IPS-18c (cell line): ENCODE results near the gene CKLF.
A peak's percentile ranks its signal among the peaks of the same experiment; 100 is the strongest.
"Not testable (repeated sequence)": the region's sequence is repeated elsewhere in the genome, so short reads cannot be mapped to it uniquely, and the experiment has no call there.

Source experiments
- H3K4me3 ChIP-seq: 2 replicates; pipeline ENCODE4 v1.7.0; 2013; ENCODE audit warnings: low read depth, mild to moderate bottlenecking, low read length, moderate library complexity; ENCODE audit not compliant: insufficient read depth
- H3K9me3 ChIP-seq: one replicate; pipeline ENCODE4 v1.6.1; 2013; ENCODE audit warnings: mild to moderate bottlenecking, low read length, moderate library complexity; ENCODE audit not compliant: control insufficient read depth, insufficient read depth

CKLF gene

DNA sequence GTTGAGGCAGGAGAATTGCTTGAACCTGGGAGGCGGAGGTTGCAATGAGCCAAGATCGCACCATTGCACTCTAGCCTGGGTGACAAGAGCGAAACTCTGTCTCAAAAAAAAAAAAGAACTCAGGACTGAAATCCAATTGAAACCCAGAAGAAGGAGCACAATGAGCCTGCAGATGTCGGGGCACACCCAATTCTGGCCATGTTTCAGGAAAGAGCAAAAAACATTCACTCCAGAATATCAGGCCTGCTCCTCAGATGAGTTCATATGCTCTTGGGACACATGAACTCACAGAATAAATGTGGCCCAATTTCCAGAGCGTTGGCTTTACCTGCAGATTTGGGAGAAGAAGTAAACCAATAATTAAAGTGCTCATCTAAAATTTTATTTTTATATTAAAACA is 23.9 kb downstream of the CKLF start:
- Histone ChIP-seq H3K4me3 (no peak overlapping the region), H3K9me3 (no peaks in the 10 kb centered on the region)

DNA sequence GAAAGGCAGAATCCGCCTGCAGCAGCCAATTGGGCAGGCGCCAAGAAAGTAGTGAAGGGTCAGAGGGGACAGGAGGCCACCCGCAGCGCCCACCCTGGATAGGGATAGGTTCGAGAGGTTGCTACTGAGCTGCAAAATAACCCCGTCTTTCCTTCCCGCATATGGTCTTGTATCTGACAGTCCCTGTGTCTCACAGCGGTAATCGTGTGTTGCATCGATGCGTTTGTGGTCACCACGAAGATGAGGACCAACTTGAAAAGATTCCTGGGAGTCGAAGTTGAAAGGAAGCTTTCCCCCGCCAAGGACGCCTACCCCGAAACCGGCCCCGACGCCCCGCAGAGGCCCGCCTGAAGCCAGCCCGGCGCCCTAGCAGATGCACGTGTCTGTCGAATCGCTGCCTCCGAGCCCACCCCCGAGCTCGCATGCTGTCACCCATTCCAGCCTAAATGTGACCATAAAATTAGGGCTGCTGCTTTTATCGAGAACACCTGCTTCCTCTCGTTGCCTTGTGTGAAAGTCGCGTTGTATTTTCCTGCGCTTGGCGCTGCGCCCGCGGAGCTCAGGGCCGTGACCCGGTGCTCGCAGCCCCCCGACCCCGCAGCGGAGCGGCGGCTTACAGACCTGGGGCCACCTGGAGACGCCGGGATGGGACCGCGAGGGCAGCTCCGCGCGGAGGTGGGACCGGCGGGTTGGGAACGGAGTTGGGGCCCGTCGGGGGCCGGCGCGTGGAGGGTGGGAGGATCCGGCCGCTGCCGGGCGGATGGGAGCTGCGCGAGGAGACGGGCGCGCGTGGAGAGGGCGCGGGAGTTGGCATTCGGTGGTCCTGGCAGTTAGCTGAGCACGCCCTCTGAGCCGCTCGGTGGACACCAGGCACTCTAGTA is 26.5 kb downstream of the CKLF start, which contains the start of gene CMTM2:
TSS of gene CMTM2 (plus strand) at position 813 of the 881 bp plus-strand sequence. CDS start 145 bp downstream, outside the sequence.
- peak within 1 kb of the TSS; percentile 5 for H3K4me3 ChIP-seq
- no peaks in the 10 kb centered on the region for H3K9me3 ChIP-seq

DNA sequence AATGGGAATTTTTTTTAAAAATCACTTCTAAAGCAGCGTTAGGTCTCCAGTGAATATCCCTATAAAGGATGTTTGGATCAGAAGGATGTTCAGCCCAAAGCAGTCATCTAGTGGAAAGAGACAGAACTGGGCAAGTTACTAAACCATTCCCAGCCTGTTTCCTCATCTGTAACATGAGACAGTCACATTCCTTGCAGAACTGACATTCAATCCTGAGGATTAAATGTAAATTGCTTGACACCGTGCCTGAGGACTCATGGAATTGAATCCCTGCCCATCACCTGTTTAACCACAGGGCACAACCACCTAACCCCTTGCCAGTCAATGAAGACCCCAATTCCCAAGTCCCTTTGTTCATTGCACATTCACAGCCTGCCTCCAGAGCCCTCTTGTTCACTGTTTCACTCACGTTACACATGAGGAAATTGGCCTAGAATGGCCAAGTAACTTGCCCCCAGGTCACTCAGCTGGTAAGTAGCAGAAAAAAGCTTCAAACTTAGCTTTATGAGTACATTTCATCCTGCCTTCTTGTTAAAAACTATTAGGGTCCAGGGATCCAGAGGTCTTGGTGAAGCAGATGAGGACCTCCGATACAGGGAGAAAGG is 28.3 kb downstream of the CKLF start:
- no peaks in the 10 kb centered on the region for H3K9me3 ChIP-seq
- H3K4me3 ChIP-seq = no peak overlapping the region

DNA sequence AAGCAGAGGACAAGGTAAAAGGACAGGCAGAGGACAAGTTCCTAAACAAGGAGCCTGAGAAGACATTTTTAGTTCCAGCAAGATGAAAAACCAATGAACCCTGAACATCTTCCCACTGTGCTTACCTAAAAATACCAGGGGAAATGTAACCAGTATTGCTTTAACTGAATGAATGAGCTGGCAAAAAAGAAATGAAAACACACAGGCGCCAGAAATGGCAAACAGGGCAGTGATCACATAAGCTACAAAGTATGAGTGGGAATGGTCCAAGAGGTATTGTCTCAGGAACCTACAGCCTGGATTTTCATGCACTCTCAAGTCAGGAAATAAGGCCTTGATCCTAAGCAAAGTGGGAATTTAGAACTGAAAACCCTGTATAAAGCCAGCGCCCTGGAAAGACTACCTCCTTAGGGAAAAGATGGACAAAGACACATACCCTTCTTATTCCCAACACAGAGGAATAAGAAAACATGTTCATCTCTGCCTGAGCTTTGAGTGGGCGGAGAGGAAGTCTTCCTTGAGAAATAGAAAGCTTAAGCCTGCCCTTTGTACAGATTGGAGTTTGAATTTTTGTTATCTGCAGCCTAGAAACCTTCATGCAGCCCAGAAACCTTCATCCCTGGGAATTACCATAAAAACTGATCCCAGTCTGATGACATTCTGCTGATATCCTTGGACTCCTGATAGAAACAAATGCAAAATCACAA is 29.0 kb downstream of the CKLF start:
- H3K9me3 ChIP-seq = no peaks in the 10 kb centered on the region
- no peak overlapping the region for H3K4me3 ChIP-seq

DNA sequence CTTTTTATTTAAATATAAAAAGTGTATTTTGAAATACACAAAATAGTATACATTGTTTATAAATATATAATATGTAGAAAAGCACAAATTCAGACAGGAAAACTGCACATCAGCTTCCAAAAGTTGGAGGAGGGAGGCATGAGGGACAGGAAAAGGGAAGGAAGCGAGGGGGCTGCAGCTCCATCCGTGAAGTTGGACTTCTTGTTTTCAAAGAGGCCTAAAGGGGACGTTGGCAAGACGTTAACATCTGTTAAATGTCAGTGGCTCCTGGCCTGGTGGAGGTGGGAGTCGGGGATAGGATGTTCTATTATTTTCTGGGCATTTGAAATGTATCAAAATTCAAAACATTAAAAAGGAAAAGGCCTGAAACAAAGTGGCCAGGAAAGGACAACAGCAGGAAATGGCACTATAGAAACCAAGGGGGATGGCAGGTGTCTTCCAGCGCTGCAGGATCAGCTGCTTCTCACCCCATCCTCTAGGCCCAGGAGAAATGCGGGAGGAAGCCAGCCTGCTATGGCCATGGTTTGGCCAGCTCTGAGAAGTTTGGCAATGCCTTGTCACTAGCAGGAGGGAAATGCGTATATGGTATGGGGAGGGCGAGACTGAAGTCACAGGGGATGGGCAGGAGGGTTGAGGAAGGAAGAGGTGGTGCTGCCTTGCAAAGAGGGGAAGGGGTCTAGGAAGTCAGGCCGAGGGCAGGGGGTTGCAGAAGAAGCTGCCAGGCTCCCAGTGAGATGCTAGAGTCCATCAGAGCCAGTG is 33.3 kb downstream of the CKLF start:
- Histone ChIP-seq H3K9me3 (no peaks in the 10 kb centered on the region), H3K4me3 (no peak overlapping the region)

DNA sequence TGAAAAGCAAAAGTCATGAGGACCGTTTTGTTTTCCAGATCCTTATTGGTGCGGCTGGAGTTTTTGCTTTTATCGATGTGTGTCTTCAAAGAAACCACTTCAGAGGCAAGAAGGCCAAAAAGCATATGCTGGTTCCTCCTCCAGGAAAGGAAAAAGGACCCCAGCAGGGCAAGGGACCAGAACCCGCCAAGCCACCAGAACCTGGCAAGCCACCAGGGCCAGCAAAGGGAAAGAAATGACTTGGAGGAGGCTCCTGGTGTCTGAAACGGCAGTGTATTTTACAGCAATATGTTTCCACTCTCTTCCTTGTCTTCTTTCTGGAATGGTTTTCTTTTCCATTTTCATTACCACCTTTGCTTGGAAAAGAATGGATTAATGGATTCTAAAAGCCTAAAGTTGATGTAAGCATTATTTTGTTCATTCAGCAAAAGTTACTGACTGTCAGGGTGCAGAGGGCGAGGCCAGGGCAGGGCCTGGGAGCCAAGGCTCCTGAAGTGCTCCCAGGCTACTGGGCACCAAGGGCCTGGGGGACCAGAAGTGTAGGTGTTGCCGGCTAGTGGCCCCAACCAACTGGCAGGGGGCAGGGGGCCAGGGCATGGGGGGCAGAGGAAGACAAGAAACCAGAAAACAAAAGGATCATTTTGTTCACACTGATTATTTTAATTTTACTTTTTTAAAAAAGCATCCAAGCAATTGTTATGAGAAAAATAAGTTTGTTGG is 35.7 kb downstream of the CKLF start:
- Histone ChIP-seq H3K9me3 (no peaks in the 10 kb centered on the region), H3K4me3 (no peak overlapping the region)

DNA sequence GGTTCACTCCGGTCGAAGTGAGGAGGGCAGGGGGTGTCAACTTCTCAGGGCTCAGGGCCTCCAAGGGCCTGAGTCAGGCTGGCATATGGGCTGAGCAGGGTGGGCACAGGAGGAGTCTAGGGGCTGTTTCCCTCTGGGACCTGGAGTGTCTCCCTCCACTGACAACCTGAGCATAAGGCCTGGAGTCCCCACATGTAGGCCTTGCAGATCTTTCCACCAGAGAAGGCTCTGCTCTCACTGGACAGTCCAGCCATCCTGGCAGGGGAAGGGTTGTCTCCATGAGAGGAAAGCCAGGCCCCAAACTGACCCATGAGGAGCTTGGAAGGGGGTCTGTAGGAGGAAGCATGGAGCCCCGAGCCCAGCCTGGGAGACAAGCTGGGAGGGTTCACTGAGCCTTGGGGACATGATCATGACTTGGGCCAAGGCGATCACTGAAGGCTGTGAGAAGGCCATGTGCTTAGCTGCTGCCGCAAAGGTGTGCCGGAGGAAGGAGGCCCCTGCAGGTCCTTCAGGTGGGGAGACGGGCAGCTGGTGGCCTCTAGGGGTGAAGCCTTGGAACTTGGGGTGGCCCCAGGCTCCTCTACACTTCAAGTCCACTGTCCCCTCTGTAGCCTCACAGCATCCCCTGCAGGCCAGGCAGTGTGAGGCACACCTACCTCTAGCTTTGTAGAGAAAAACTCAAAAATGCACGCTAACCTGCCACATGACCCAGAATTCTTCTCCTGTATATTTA is 36.8 kb downstream of the CKLF start:
- no peak overlapping the region for H3K4me3 ChIP-seq
- H3K9me3 ChIP-seq = no peaks in the 10 kb centered on the region

DNA sequence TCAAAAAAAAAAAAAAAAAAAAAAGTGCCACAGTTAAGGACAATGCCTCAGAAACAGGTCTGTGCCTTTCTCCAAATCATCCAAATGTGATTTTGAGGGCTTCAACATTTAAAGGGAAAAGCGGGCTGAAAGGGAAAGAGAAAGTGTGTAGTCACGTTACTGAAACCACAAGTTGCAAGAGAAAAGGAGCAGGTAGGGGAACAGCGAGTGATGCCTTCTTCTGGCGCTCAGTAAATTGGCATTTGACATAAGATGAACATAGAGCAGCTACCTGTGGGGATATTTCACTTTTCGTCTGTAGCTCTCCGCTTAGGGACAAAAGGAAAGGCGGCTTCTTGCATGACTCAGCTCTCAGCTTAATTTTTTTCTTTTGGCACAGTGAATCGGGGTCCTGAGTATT is 37.9 kb downstream of the CKLF start:
- Histone ChIP-seq H3K4me3 (no peak overlapping the region), H3K9me3 (no peaks in the 10 kb centered on the region)

DNA sequence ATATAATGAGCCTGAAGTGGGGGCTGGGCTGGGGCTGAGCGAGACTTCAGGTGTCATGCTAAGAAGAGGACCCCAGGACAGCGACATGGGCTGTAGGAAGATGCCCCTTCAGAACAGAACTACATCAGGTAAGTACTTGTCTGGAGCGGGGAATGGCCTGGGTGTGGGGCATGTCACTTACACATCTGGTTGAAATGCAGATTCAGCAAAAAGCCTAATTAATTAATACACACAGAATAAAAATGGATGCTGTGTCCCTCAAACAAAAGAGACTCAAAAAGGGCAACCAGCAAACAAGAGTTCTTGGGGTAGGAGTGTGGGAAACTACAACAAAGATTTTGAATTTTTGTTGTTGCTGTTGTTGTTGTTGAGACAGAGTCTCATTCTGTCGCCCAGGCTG is 38.6 kb downstream of the CKLF start:
- no peaks in the 10 kb centered on the region for H3K9me3 ChIP-seq
- H3K4me3 ChIP-seq = no peak overlapping the region

DNA sequence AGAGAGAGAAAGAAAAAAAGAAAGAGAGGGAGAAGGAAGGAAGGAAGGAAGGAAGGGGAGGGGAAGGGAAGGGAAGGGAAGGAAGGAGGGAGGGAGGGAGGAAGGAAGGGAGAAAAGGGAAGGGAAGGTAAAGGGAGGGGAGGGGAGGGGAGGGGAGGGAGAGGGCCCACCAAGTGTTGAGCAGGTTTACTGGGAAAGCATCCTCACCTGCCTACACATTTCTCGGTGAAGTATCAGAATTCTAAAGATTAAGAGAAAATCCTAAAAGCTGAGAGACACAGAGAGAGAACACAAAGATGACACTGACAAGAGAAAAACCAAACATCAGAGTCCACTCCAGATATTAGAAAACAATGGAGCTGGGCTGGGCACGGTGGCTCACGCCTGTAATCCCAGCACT is 39.9 kb downstream of the CKLF start:
- H3K4me3 ChIP-seq = no peak overlapping the region
- H3K9me3 ChIP-seq = no peaks in the 10 kb centered on the region

DNA sequence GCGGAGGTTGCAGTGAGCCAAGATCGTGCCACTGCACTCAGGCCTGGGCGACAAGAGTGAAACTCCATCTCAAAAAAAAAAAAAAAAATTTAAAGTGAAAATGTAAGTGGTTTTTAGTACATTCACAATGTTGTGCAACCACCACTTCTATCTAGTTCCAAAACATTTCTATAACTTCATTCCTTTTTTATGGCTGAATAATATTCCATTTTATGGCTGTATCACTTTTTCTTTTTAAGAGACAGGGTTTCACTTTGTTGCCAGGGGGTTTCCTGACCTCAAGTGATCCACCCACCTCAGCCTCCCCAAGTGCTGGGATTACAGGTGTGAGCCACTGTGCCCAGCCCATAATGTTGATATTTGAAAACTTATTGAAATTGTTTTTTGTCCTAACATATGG is 40.4 kb downstream of the CKLF start:
- Histone ChIP-seq H3K4me3 (no peak overlapping the region), H3K9me3 (no peaks in the 10 kb centered on the region)

DNA sequence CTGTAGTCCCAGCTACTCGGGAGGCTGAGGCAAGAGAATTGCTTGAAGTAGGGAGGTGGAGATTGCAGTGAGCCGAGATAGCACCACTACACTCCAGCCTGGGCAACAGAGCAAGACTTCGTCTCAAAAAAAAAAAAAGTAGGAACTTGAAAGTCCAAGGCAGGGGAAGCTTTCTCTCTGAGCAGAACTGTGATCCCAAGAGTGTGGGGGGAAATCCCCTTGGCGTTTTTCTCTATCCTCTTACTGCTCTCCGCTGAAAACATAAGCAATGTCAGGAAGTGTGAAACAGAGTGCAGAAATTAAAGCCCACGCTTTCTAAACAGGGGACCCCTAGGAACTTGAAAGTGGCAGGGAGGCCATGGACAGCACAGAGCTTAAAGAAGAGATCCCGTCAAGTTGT is 42.4 kb downstream of the CKLF start:
- no peak overlapping the region for H3K4me3 ChIP-seq
- no peaks in the 10 kb centered on the region for H3K9me3 ChIP-seq

DNA sequence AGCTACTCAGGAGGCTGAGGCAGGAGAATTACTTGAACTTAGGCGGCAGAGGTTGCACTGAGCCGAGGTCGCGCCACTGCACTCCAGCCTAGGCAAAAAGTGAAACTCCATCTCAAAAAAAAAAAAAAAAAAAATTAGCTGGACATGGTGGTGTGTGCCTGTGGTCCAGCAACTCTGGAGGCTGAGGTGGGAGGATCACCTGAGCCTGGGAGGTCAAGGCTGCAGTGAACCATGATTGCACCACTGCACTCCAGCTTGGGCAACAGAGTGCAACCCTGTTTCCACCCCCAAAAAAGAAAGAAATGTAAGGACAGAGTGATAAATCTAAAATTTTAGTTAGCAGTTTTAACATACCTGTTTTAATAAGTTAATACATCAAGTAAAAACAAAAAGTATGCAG is 44.2 kb downstream of the CKLF start:
- H3K4me3 ChIP-seq, H3K9me3 ChIP-seq: not testable (repeated sequence)

DNA sequence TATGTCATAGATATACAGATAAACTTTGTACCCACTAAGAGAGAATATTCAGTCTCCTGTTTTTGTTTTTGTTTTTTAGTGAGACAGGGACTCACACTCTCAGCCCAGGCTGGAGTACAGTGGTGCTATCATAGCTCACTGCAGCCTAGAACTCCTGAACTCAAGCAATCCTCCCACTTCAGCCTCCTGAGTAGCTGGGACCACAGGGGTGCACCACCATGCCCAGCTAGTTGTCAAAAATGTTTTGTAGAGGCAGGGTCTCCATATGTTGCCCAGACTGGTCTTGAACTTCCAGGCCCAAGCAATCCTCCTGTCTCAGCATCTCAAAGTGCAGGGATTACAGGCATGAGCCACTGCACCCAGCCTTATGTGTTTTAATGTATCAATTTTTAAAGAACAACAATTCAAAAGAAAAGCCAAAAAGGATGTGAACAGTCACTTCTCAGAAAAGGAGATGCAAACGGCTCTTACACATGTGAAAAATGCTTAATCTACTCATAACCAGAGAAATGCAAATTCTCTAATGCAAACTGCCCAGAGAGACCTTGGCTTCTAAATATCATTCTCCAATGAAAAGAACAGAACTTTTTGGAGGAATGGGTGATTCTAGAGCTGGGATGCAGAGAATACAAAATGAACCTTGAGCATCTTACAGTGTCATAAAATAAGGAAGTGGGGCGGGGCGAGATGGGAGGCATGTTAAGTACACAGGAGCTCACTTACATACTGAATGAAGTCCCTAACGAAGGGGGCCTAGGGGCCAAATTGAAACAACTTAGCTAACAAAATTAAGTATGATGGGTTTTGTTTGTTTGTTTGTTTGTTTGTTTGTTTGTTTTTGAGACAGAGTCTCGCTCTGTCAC is 44.8 kb downstream of the CKLF start:
- H3K9me3 ChIP-seq = no peaks in the 10 kb centered on the region
- H3K4me3 ChIP-seq = no peak overlapping the region

DNA sequence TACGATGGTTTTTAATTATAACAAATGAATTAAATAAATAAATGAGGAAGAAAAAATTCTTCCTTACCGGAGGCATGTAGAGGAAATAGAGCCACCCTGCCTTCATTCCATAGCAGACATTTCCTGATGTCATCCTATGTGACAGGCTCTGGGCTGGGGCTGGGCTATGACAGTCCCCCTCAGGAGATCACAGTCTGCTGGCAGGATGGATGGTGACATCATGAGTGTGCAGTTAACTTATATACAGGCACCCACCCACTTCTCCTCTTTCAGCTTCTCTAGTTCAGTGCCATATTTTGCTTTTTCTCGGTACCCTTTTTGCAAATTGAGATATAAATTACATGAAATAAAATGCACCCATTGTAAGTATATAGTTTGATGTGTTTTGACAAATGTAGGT is 45.7 kb downstream of the CKLF start:
- no peaks in the 10 kb centered on the region for H3K9me3 ChIP-seq
- H3K4me3 ChIP-seq = no peak overlapping the region
